ENCODE results near the gene MAP7D2.
A peak's percentile ranks its signal among the peaks of the same experiment; 100 is the strongest.
"Not testable (repeated sequence)": the region's sequence is repeated elsewhere in the genome, so short reads cannot be mapped to it uniquely, and the experiment has no call there.

Gene MAP7D2

GRCh38 chrX:20116577-20117240, at the start of gene MAP7D2:
Gene MAP7D2, minus strand, starts transcription at chrX:20116907. Its CDS starts 28 bp downstream, at chrX:20116879.
- DNase-seq (ENCODE audit: low read depth): no peak

GRCh38 chrX:20162516-20162915, 45.8 kb upstream of the MAP7D2 start:
- DNase-seq (ENCODE audit: low read depth): not testable (repeated sequence)

GRCh38 chrX:20159797-20160385, 43.2 kb upstream of the MAP7D2 start:
- DNase-seq (ENCODE audit: low read depth): no peak

GRCh38 chrX:20151689-20152088, 35.0 kb upstream of the MAP7D2 start:
- no peak for DNase-seq (ENCODE audit: low read depth)

GRCh38 chrX:20149326-20149725, 32.6 kb upstream of the MAP7D2 start:
- DNase-seq (ENCODE audit: low read depth): no peak

- DNase-seq (ENCODE audit: low read depth): no peak
Observed at GRCh38 chrX:20147561-20147960, 30.9 kb upstream of the MAP7D2 start.

- DNase-seq (ENCODE audit: low read depth): no peak
Observed at GRCh38 chrX:20144491-20144890, 27.8 kb upstream of the MAP7D2 start.

- no peak for DNase-seq (ENCODE audit: low read depth)
Observed at GRCh38 chrX:20143561-20143960, 26.9 kb upstream of the MAP7D2 start.

- DNase-seq (ENCODE audit: low read depth): no peak
Observed at GRCh38 chrX:20143111-20143510, 26.4 kb upstream of the MAP7D2 start.

GRCh38 chrX:20141281-20142220, 24.8 kb upstream of the MAP7D2 start, which contains the start of gene EIF1AX:
Gene EIF1AX, minus strand, starts transcription at chrX:20141838. Its CDS starts 198 bp downstream, at chrX:20141640.
- peak; percentile 62 for DNase-seq (ENCODE audit: low read depth)

GRCh38 chrX:20140420-20140819, 23.7 kb upstream of the MAP7D2 start:
- no peak for DNase-seq (ENCODE audit: low read depth)

GRCh38 chrX:20139966-20140365, 23.3 kb upstream of the MAP7D2 start:
- DNase-seq (ENCODE audit: low read depth): no peak

- no peak for DNase-seq (ENCODE audit: low read depth)
Observed at GRCh38 chrX:20135944-20136343, 19.2 kb upstream of the MAP7D2 start.

GRCh38 chrX:20132666-20133065, 16.0 kb upstream of the MAP7D2 start:
- DNase-seq (ENCODE audit: low read depth): no peak

GRCh38 chrX:20130357-20130756, 13.7 kb upstream of the MAP7D2 start:
- DNase-seq (ENCODE audit: low read depth): no peak

GRCh38 chrX:20129547-20129946, 12.8 kb upstream of the MAP7D2 start:
- no peak for DNase-seq (ENCODE audit: low read depth)

- no peak for DNase-seq (ENCODE audit: low read depth)
Observed at GRCh38 chrX:20128670-20129069, 12.0 kb upstream of the MAP7D2 start.

GRCh38 chrX:20127440-20127839, 10.7 kb upstream of the MAP7D2 start:
- DNase-seq (ENCODE audit: low read depth): not testable (repeated sequence)

- DNase-seq (ENCODE audit: low read depth): not testable (repeated sequence)
Observed at GRCh38 chrX:20126833-20127232, 10.1 kb upstream of the MAP7D2 start.

- no peak for DNase-seq (ENCODE audit: low read depth)
Observed at GRCh38 chrX:20124964-20125363, 8.3 kb upstream of the MAP7D2 start.

- no peak for DNase-seq (ENCODE audit: low read depth)
Observed at GRCh38 chrX:20118065-20118824, 1.5 kb upstream of the MAP7D2 start.

- DNase-seq (ENCODE audit: low read depth): no peak
Observed at GRCh38 chrX:20116087-20116576, 575 bp downstream of the MAP7D2 start.
